ENCODE results near the gene PTPRD.

Gene PTPRD

GRCh38 chr9:8728910-8729309, 1883.9 kb downstream of the PTPRD start:
- Mint-ChIP-seq H3K27ac (no peak overlapping the region), H3K9me3 (no peaks in the 10 kb centered on the region), H3K4me3 (no peak overlapping the region), H3K36me3 (no peaks in the 10 kb centered on the region), H3K4me1 (no peaks in the 10 kb centered on the region)
- ATAC-seq (no peak), DNase-seq (ENCODE audit: low spot score in 2 of 2) (no peak)

GRCh38 chr9:8727191-8727590, 1885.6 kb downstream of the PTPRD start:
- no peak for DNase-seq (ENCODE audit: low spot score in 2 of 2)

DNA sequence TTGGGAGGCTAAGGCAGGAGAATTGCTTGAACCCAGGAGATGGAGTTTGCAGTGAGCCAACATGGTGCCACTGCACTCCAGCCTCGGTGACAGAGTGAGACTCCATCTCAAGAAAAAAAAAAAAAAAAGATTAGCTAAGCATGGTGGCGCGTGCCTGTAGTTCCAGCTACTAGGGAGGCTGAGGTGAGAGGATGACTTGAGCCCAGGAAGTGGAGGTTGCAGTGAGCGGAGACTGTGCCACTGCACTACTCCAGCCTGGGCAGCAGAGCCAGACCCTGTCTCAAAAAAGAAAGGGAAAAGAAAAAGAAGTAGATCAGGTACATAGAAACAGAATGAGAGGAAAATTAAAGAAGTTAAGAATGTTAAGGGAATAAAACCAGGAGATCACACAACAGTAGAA, 1886.1 kb downstream of the PTPRD start:
- Mint-ChIP-seq H3K9me3 (no peaks in the 10 kb centered on the region), H3K4me1 (no peaks in the 10 kb centered on the region), H3K4me3 (no peak overlapping the region), H3K36me3 (no peaks in the 10 kb centered on the region), H3K27ac (no peak overlapping the region)
- ATAC-seq (no peak), DNase-seq (ENCODE audit: low spot score in 2 of 2) (no peak)

More at GRCh38 chr9:8727191-8727590, 1885.6 kb downstream of the PTPRD start:
- Mint-ChIP-seq H3K4me1 (no peaks in the 10 kb centered on the region), H3K9me3 (no peaks in the 10 kb centered on the region), H3K36me3 (no peaks in the 10 kb centered on the region), H3K27ac (no peak overlapping the region), H3K4me3 (no peak overlapping the region)
- ATAC-seq: no peak

- Mint-ChIP-seq H3K36me3 (no peaks in the 10 kb centered on the region), H3K4me1 (no peaks in the 10 kb centered on the region), H3K27ac (no peak overlapping the region), H3K4me3 (no peak overlapping the region), H3K9me3 (no peaks in the 10 kb centered on the region)
- ATAC-seq (no peak), DNase-seq (ENCODE audit: low spot score in 2 of 2) (no peak)
These were observed 1887.2 kb downstream of the PTPRD start for GRCh38 chr9:8725635-8726034.

DNA sequence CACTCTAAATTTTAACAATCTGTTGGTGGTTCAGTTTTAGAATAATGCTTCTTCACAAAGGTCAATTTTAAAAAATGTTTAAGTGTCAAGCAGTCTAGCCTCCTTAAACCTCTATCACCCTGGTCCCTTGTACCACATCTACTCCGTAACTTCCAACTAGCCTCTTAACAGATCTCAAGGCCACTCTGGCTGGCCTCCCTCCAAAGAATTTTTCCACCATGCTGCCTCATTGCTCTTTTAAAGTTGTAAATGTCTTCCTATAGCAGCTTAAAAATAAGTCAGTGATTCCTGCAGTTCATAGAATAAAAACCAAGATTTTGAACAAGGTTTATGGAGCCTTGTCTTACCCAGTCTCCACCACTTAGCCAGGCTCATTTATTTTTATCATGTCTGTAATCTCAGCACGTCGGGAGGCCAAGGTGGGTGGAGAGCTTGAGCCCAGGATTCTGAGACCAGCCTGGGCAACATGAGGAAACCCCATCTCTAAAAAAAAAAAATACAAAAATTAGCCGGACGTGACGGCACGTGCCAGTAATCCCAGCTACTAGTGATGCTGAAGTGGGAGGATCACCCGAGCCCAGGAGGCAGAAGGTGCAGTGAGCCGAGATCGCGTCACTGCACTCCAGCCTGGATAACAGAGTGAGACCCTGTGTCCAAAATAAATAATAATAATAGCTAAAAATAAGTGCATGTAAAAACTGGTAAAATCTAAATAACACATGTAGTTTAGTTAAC, 1888.4 kb downstream of the PTPRD start:
- no peak overlapping the region for H3K4me3 Mint-ChIP-seq
- H3K9me3 Mint-ChIP-seq: no peaks in the 10 kb centered on the region
- no peaks in the 10 kb centered on the region for H3K36me3 Mint-ChIP-seq
- no peaks in the 10 kb centered on the region for H3K4me1 Mint-ChIP-seq
- H3K27ac Mint-ChIP-seq: no peak overlapping the region
- no peak for DNase-seq (ENCODE audit: low spot score in 2 of 2)
- no peak for ATAC-seq

DNA sequence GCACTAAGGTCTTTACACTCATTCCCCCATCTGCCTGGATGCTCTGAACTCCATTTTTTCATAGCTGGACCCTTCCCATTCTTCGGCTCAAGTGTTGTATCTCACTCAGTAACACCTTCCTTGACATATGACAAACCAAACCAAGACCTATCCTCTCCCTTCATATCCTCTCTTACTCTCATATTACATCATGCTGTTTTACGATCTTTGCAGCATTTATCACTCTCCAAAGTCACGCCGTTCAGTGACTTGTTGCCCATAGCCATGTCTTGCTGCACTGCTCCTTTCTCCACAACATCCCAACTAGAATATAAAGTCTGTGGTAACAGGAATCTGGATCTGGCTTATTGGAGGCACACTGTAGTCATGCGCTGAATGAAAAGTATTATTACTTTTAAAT, 1889.6 kb downstream of the PTPRD start:
- DNase-seq (ENCODE audit: low spot score in 2 of 2) (no peak), ATAC-seq (no peak)
- H3K4me3 Mint-ChIP-seq: no peak overlapping the region
- H3K4me1 Mint-ChIP-seq: no peaks in the 10 kb centered on the region
- H3K27ac Mint-ChIP-seq: no peak overlapping the region
- H3K36me3 Mint-ChIP-seq: no peaks in the 10 kb centered on the region
- H3K9me3 Mint-ChIP-seq: no peaks in the 10 kb centered on the region

GRCh38 chr9:8719833-8720486, 1892.8 kb downstream of the PTPRD start:
- ATAC-seq: peak; percentile 55
- DNase-seq (ENCODE audit: low spot score in 2 of 2): no peak
- no peaks in the 10 kb centered on the region for H3K4me1 Mint-ChIP-seq
- H3K4me3 Mint-ChIP-seq: no peak overlapping the region
- no peaks in the 10 kb centered on the region for H3K9me3 Mint-ChIP-seq
- no peak overlapping the region for H3K27ac Mint-ChIP-seq
- H3K36me3 Mint-ChIP-seq: no peaks in the 10 kb centered on the region

DNA sequence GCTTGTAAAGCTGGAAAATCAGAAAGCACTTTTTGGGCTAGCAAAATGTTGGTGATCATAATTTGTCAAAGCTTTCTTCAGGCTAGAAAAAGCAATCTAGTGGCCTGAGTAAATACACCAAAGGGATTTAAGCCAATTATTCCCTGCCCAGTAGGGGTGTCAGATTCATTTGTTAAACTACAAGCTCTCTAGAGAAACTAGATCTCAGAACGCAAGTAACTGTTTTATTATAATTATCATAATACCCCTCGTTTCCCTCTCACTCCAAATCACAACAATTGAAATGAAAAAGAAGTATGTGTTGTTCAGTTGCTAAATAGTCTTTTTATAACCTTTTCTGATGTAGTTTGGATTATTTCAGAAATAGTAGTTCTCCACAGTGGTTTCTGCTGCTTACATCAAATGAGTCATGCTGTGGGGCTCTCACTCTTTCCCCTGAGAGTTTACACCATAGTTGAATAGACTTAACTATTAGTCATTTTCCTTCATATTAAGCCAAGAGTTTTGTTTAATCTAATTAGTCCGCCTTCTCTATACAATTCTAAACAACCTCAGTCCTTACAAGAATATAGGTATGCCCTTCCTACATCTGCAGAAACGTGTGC, 1894.6 kb downstream of the PTPRD start:
- DNase-seq (ENCODE audit: low spot score in 2 of 2) (no peak), ATAC-seq (no peak)
- no peaks in the 10 kb centered on the region for H3K9me3 Mint-ChIP-seq
- H3K27ac Mint-ChIP-seq: no peak overlapping the region
- no peak overlapping the region for H3K4me3 Mint-ChIP-seq
- H3K36me3 Mint-ChIP-seq: no peaks in the 10 kb centered on the region
- no peaks in the 10 kb centered on the region for H3K4me1 Mint-ChIP-seq

- no peaks in the 10 kb centered on the region for H3K4me1 Mint-ChIP-seq
- no peaks in the 10 kb centered on the region for H3K9me3 Mint-ChIP-seq
- H3K36me3 Mint-ChIP-seq: no peaks in the 10 kb centered on the region
- ATAC-seq: peak; percentile 28
- H3K27ac Mint-ChIP-seq: no peak overlapping the region
- H3K4me3 Mint-ChIP-seq: no peak overlapping the region
- DNase-seq (ENCODE audit: low spot score in 2 of 2): no peak
These were observed 1895.7 kb downstream of the PTPRD start for GRCh38 chr9:8717146-8717545.

DNA sequence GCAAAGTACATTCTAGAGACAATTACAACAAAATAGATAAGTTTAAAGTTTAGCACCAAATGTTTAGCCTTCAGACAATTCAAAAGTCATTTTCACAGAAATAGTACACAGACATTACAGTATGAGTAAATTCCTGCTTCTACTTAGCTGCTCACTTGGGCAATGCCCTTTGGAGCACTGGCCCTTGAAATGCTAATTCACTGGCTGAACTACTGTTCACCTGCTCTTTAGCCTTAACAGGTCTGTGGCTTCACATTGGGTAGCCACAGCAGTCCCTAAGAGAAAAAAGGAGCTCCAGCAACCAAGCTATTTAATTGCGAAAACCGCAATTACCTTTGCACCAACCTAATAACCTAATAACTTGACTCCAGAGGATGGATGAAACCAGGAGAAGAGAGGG, 1897.0 kb downstream of the PTPRD start:
- H3K4me1 Mint-ChIP-seq: no peaks in the 10 kb centered on the region
- H3K9me3 Mint-ChIP-seq: no peaks in the 10 kb centered on the region
- no peak overlapping the region for H3K27ac Mint-ChIP-seq
- no peaks in the 10 kb centered on the region for H3K36me3 Mint-ChIP-seq
- ATAC-seq (no peak), DNase-seq (ENCODE audit: low spot score in 2 of 2) (no peak)
- H3K4me3 Mint-ChIP-seq: no peak overlapping the region

GRCh38 chr9:8713811-8714165, 1899.0 kb downstream of the PTPRD start:
- DNase-seq (ENCODE audit: low spot score in 2 of 2): no peak
- H3K36me3 Mint-ChIP-seq: no peaks in the 10 kb centered on the region
- no peak overlapping the region for H3K4me3 Mint-ChIP-seq
- no peaks in the 10 kb centered on the region for H3K4me1 Mint-ChIP-seq
- no peaks in the 10 kb centered on the region for H3K9me3 Mint-ChIP-seq
- no peak for ATAC-seq
- H3K27ac Mint-ChIP-seq: no peak overlapping the region

DNA sequence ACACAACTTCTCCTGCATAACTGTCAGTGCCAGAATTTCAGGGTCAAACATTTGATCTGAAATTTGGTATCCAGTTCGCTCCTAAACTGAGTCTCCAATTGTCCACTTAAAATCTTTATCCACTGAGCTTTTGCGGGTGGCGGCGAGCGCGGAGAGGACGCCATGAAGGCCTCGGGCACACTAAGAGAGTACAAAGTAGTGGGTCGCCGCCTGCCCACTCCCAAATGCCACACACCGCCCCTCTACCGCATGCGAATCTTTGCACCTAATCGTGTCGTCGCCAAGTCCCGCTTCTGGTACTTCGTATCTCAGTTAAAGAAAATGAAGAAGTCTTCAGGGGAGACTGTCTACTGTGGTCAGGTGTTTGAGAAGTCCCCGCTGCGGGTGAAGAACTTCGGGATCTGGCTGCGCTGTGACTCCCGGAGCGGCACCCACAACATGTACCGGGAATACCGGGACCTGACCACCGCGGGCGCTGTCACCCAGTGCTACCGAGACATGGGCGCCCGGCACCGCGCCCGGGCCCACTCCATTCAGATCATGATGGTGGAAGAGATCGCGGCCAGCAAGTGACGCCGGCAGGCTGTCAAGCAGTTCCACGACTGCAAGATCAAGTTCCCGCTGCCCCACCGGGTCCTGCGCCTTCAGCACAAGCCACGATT, 1899.5 kb downstream of the PTPRD start:
- Mint-ChIP-seq H3K4me1 (no peaks in the 10 kb centered on the region), H3K9me3 (no peaks in the 10 kb centered on the region), H3K27ac (no peak overlapping the region), H3K4me3 (no peak overlapping the region), H3K36me3 (no peaks in the 10 kb centered on the region)
- ATAC-seq: no peak
- DNase-seq (ENCODE audit: low spot score in 2 of 2): no peak

DNA sequence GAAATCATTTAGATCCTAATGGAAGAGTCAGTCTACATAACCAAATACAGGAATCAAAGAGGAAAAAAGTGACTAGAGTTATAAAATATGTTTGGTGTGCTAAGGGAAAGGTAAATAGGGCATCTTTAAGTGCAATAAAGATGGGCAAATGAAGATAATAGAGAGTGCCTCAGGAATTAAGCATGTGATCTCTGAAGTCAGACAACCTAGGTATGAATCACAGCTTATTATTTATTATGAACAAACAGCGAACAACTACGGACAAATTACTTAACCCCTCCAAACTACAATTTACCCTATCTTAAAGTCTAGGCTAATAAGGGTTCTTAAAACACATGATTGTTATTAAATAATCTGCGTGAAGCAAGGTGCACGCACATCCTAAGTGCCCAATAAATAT, 1903.1 kb downstream of the PTPRD start:
- no peak for ATAC-seq
- no peak for DNase-seq (ENCODE audit: low spot score in 2 of 2)
- Mint-ChIP-seq H3K9me3 (no peaks in the 10 kb centered on the region), H3K4me1 (no peaks in the 10 kb centered on the region), H3K4me3 (no peak overlapping the region), H3K36me3 (no peaks in the 10 kb centered on the region), H3K27ac (no peak overlapping the region)

DNA sequence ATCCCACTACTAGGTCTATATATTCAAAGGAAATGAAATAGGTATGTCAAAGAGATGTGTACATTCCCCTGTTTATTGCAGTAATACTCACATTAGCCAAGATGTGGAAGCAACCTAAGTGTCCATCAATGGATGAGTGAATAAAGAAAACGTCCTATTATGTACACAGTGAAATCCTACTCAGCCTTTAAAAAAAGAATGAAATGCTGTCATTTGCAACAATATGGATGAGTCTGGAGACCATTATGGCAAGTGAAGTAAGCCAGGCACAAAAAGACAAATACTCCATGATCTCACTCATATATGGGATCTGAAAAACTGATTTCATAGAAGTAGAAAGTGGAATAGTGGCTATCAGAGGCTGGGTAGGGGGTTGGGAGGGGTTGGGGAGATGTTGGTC, 1904.1 kb downstream of the PTPRD start:
- H3K4me3 Mint-ChIP-seq: no peak overlapping the region
- ATAC-seq (no peak), DNase-seq (ENCODE audit: low spot score in 2 of 2) (no peak)
- no peak overlapping the region for H3K27ac Mint-ChIP-seq
- H3K9me3 Mint-ChIP-seq: no peaks in the 10 kb centered on the region
- no peaks in the 10 kb centered on the region for H3K4me1 Mint-ChIP-seq
- no peaks in the 10 kb centered on the region for H3K36me3 Mint-ChIP-seq

DNA sequence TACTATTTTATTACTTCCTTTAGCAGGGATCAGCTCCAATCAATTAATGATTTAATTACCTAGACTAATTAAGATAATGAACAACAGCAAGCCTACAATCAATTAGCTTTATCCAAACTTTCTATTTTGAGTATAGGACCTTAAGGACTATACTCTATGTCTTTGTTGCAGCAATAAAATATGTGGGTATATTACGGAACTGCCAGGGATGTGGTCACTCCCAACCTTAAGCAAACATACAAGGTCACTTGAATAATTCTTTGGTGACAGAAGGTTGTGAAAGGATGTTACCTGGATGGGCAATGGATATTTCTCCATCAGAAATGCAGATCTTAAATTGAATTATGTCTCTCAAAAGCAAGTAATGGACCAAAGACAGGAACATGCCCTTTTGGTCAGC, 1905.8 kb downstream of the PTPRD start:
- Mint-ChIP-seq H3K4me3 (no peak overlapping the region), H3K4me1 (no peaks in the 10 kb centered on the region), H3K27ac (no peak overlapping the region), H3K9me3 (no peaks in the 10 kb centered on the region), H3K36me3 (no peaks in the 10 kb centered on the region)
- no peak for ATAC-seq
- DNase-seq (ENCODE audit: low spot score in 2 of 2): no peak

- ATAC-seq (no peak), DNase-seq (ENCODE audit: low spot score in 2 of 2) (no peak)
- Mint-ChIP-seq H3K4me1 (no peaks in the 10 kb centered on the region), H3K36me3 (no peaks in the 10 kb centered on the region), H3K27ac (no peak overlapping the region), H3K9me3 (peaks cover 2% of the 10 kb centered on the region), H3K4me3 (no peak overlapping the region)
These were observed 1906.3 kb downstream of the PTPRD start for GRCh38 chr9:8706531-8706930.

Measured in stimulated activated effector memory CD8-positive, alpha-beta T cell treated with anti-CD3 and anti-CD28 coated beads, Interleukin-12 subunit alpha, Interleukin-12 subunit beta, amount 100 ng/mL, for 72 hours (primary cell).